Astrocyte (in vitro differentiated cells and primary cell): Measurements from ENCODE around the gene ITGA8. TPM values are rescaled to one million over a fixed set of nuclear protein-coding genes. Genes with fewer than 3 reads are reported as not detected.
"Not testable (repeated sequence)": the region's sequence is repeated elsewhere in the genome, so short reads cannot be mapped to it uniquely, and the experiment has no call there.

Source experiments
- DNase-seq: peaks from one replicate; pipeline ENCODE4 v3.0.0-alpha.2; 2010; ENCODE audit warnings: low read depth
- FAIRE-seq: peaks from 2 replicates; lab custom pipeline; 2011; peaks lifted over from hg19 to GRCh38; lab: Jason Lieb, UNC
- H2AFZ ChIP-seq: 2 replicates; pipeline ENCODE4 v1.6.0; 2012; ENCODE audit warnings: low read depth, low read length, inconsistent platforms
- H3K27ac ChIP-seq: 2 replicates; pipeline ENCODE4 v1.5.1; 2011; ENCODE audit warnings: low read depth, low read length, inconsistent platforms
- H3K27me3 ChIP-seq: 2 replicates; pipeline ENCODE4 v1.6.0; 2011; ENCODE audit warnings: low read length, inconsistent platforms; ENCODE audit not compliant: insufficient read depth
- H3K36me3 ChIP-seq: 2 replicates; pipeline ENCODE4 v1.5.1; 2011; ENCODE audit warnings: low read length, inconsistent platforms; ENCODE audit not compliant: insufficient read depth
- H3K4me1 ChIP-seq: 2 replicates; pipeline ENCODE4 v1.5.1; 2011; ENCODE audit warnings: low read length, inconsistent platforms; ENCODE audit not compliant: insufficient read depth
- H3K4me2 ChIP-seq: 2 replicates; pipeline ENCODE4 v1.6.0; 2012; ENCODE audit warnings: low read length, inconsistent platforms
- H3K4me3 ChIP-seq: 2 replicates; pipeline ENCODE4 v1.5.1; 2011; ENCODE audit warnings: low read depth, mild to moderate bottlenecking, low read length, inconsistent platforms; ENCODE audit not compliant: insufficient read depth
- H3K79me2 ChIP-seq: 2 replicates; pipeline ENCODE4 v1.6.0; 2012; ENCODE audit warnings: mild to moderate bottlenecking, low read length, inconsistent platforms; ENCODE audit not compliant: insufficient read depth
- H3K9ac ChIP-seq: 2 replicates; pipeline ENCODE4 v1.6.0; 2012; ENCODE audit warnings: mild to moderate bottlenecking, low read length, inconsistent platforms
- H3K9me3 ChIP-seq: 2 replicates; pipeline ENCODE4 v1.5.1; 2012; ENCODE audit warnings: low read depth, mild to moderate bottlenecking, low read length, inconsistent platforms; ENCODE audit not compliant: insufficient read depth
- H4K20me1 ChIP-seq: 2 replicates; pipeline ENCODE4 v1.6.0; 2012; ENCODE audit warnings: low read length, inconsistent platforms; ENCODE audit not compliant: insufficient read depth
- H3K27ac Mint-ChIP-seq: one replicate; pipeline ENCODE4 v1.8.0; 2021; ENCODE audit warnings: mild to moderate bottlenecking, mixed read lengths; ENCODE audit not compliant: unreplicated experiment
- H3K27me3 Mint-ChIP-seq: one replicate; pipeline ENCODE4 v1.8.0; 2021; ENCODE audit warnings: low read depth, mixed read lengths; ENCODE audit not compliant: unreplicated experiment
- H3K36me3 Mint-ChIP-seq: one replicate; pipeline ENCODE4 v1.8.0; 2021; ENCODE audit warnings: low read depth, mixed read lengths; ENCODE audit not compliant: unreplicated experiment
- H3K4me1 Mint-ChIP-seq: one replicate; pipeline ENCODE4 v1.8.0; 2021; ENCODE audit warnings: low read depth, mixed read lengths; ENCODE audit not compliant: unreplicated experiment
- H3K4me3 Mint-ChIP-seq: one replicate; pipeline ENCODE4 v1.8.0; 2021; ENCODE audit warnings: mild to moderate bottlenecking, moderate library complexity, mixed read lengths; ENCODE audit not compliant: unreplicated experiment
- H3K9me3 Mint-ChIP-seq: one replicate; pipeline ENCODE4 v1.8.0; 2021; ENCODE audit warnings: mild to moderate bottlenecking, mixed read lengths; ENCODE audit not compliant: unreplicated experiment
- EZH2 ChIP-seq: IDR thresholded peaks from 2 replicates; pipeline ENCODE4 v1.6.1; 2012; ENCODE audit warnings: mild to moderate bottlenecking, low read length, inconsistent platforms; ENCODE audit not compliant: insufficient read depth
- total RNA-seq: library from RNA; stranded (reverse); gene quantifications from 2 replicates; pipeline ENCODE4 v1.2.1, GENCODE V29; 2021
- TF ChIP-seq, protein P1 (sequence below): IDR thresholded peaks from 2 replicates; pipeline ENCODE4 v1.5.1; 2011; ENCODE audit warnings: low read depth, mild to moderate bottlenecking, inconsistent platforms, low read length, moderate library complexity; ENCODE audit not compliant: insufficient read depth

The ITGA8 gene
- total RNA-seq, 1 donor from 2014 or later: not detected

DNA sequence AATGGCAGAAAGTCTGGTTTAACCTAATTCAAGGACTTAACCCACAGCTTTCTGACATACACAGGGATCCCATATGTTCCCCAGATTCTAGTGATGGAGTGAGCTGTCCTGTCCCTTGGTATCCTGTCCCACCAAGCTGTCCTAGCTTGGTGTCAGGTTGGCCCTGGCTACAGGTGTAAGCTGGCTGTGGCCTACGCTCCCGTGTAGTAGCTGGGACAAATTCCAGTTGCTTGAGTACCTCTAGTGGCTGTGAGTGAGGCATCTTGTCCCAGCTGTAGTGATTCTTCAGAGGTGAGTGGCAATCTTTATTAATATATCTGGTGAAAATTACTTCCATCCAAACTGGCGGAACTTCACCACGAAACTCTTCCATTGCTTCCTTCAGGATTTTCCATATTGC, 243.4 kb downstream of the ITGA8 start:
- DNase-seq (no peak), FAIRE-seq (no peak)
- Histone ChIP-seq H2AFZ (no peak overlapping the region), H3K36me3 (no peaks in the 10 kb centered on the region), H3K9me3 (no peaks in the 10 kb centered on the region), H3K27me3 (no peaks in the 10 kb centered on the region), H3K4me2 (no peak overlapping the region), H4K20me1 (no peaks in the 10 kb centered on the region), H3K4me3 (no peak overlapping the region), H3K4me1 (peaks cover 5% of the 10 kb centered on the region), H3K9ac (no peak overlapping the region), H3K27ac (no peak overlapping the region), H3K79me2 (no peaks in the 10 kb centered on the region)
- H3K36me3 Mint-ChIP-seq: no peaks in the 10 kb centered on the region
- no peaks in the 10 kb centered on the region for H3K4me1 Mint-ChIP-seq
- TF ChIP-seq, protein P1, sequence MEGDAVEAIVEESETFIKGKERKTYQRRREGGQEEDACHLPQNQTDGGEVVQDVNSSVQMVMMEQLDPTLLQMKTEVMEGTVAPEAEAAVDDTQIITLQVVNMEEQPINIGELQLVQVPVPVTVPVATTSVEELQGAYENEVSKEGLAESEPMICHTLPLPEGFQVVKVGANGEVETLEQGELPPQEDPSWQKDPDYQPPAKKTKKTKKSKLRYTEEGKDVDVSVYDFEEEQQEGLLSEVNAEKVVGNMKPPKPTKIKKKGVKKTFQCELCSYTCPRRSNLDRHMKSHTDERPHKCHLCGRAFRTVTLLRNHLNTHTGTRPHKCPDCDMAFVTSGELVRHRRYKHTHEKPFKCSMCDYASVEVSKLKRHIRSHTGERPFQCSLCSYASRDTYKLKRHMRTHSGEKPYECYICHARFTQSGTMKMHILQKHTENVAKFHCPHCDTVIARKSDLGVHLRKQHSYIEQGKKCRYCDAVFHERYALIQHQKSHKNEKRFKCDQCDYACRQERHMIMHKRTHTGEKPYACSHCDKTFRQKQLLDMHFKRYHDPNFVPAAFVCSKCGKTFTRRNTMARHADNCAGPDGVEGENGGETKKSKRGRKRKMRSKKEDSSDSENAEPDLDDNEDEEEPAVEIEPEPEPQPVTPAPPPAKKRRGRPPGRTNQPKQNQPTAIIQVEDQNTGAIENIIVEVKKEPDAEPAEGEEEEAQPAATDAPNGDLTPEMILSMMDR: no peak
- no peak for TF ChIP-seq EZH2
- H3K27me3 Mint-ChIP-seq: peaks cover 39% of the 10 kb centered on the region
- H3K27ac Mint-ChIP-seq: no peak overlapping the region
- H3K9me3 Mint-ChIP-seq: peaks cover 3% of the 10 kb centered on the region
- no peak overlapping the region for H3K4me3 Mint-ChIP-seq

DNA sequence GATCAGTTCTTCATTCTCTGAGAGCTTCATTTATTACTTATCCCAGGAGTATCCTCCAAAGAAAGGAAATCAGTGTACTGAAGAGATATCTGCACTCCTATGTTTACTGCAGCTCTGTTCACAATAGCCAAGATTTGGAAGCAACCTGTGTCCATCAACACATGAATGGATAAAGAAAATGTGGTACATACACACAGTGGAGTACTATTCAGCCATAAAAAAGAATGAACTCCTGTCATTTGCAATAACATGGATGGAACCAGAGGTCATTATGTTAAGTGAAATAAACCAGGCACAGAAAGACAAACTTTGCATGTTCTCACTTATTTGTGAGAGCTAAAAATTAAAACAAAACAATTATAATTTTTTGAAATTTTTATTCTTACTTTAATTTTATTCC, 244.3 kb downstream of the ITGA8 start:
- H3K27me3 ChIP-seq, DNase-seq: not testable (repeated sequence)

DNA sequence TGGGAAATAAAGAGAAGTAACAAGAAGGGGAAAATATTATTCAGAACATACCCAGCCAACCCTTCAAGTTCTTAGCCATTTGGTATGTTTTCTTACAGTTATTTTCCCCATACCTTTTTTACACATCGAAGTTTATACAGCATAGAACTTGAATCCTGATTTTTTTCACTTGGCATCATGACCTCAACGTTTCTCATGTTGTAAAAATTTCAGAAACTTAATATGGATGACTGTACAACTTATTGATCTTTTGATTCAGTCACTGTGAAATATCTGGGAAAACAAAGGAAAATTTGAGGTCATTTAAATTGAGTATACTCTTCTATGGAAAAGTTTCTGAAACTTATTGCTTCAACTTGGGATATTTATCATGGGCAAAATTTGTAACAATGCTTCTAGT, 245.1 kb downstream of the ITGA8 start:
- Histone ChIP-seq H3K4me3 (no peak overlapping the region), H3K4me2 (no peak overlapping the region), H4K20me1 (no peaks in the 10 kb centered on the region), H3K27ac (no peak overlapping the region), H3K9me3 (no peaks in the 10 kb centered on the region), H3K9ac (no peak overlapping the region), H3K79me2 (no peaks in the 10 kb centered on the region), H2AFZ (no peak overlapping the region), H3K4me1 (peaks cover 5% of the 10 kb centered on the region), H3K27me3 (no peaks in the 10 kb centered on the region), H3K36me3 (no peaks in the 10 kb centered on the region)
- Mint-ChIP-seq H3K4me1 (no peaks in the 10 kb centered on the region), H3K36me3 (no peaks in the 10 kb centered on the region), H3K4me3 (no peak overlapping the region), H3K27me3 (peaks cover 40% of the 10 kb centered on the region), H3K27ac (no peak overlapping the region), H3K9me3 (peaks cover 3% of the 10 kb centered on the region)
- FAIRE-seq: no peak
- DNase-seq: no peak
- TF ChIP-seq EZH2: no peak
- TF ChIP-seq, protein P1: no peak

More for the DNA sequence above, 244.3 kb downstream of the ITGA8 start:
- not testable (repeated sequence) for H4K20me1 ChIP-seq, H2AFZ ChIP-seq, H3K4me3 ChIP-seq, H3K4me1 ChIP-seq, H3K79me2 ChIP-seq, H3K9me3 ChIP-seq, H3K4me1 Mint-ChIP-seq, H3K9me3 Mint-ChIP-seq, H3K36me3 Mint-ChIP-seq, H3K27ac ChIP-seq, H3K4me2 ChIP-seq, H3K27ac Mint-ChIP-seq, FAIRE-seq, H3K36me3 ChIP-seq, H3K4me3 Mint-ChIP-seq, H3K9ac ChIP-seq
- peaks cover 40% of the 10 kb centered on the region for H3K27me3 Mint-ChIP-seq
